GM23248 (cell line): ENCODE results near the gene ACTR1A. TPM values are rescaled to one million over a fixed set of nuclear protein-coding genes. Genes with fewer than 3 reads are reported as not detected.

ENCODE experiments used
- DNase-seq: peaks from one replicate; pipeline ENCODE4 v3.0.0-alpha.2; 2015
- H2AFZ ChIP-seq: fragments of 200-600 bp; sonication (generic); 2 replicates; pipeline ENCODE4 v1.6.1; 2016; ENCODE audit warnings: antibody characterized with exemption
- H3F3A ChIP-seq: fragments of 200-600 bp; sonication (generic); 2 replicates; pipeline ENCODE4 v1.6.1; 2016; ENCODE audit warnings: mild to moderate bottlenecking, antibody characterized with exemption, mixed run types; ENCODE audit not compliant: insufficient read depth
- H3K27ac ChIP-seq: fragments of 200-600 bp; sonication (generic); 2 replicates; pipeline ENCODE4 v1.5.1; 2016; ENCODE audit warnings: mild to moderate bottlenecking
- H3K27me3 ChIP-seq: fragments of 200-600 bp; sonication (generic); replicated peaks from 2 replicates; pipeline ENCODE4 v1.6.1; 2016; ENCODE audit warnings: mild to moderate bottlenecking; ENCODE audit not compliant: insufficient read depth
- H3K36me3 ChIP-seq: fragments of 200-600 bp; sonication (generic); 2 replicates; pipeline ENCODE4 v1.6.1; 2016; ENCODE audit warnings: low read depth, mild to moderate bottlenecking
- H3K4me1 ChIP-seq: fragments of 200-600 bp; sonication (generic); 2 replicates; pipeline ENCODE4 v1.6.1; 2016; ENCODE audit warnings: mild to moderate bottlenecking; ENCODE audit not compliant: insufficient read depth
- H3K4me2 ChIP-seq: fragments of 200-600 bp; sonication (generic); one replicate; pipeline ENCODE4 v1.6.1; 2016; ENCODE audit warnings: mild to moderate bottlenecking; ENCODE audit not compliant: unreplicated experiment
- H3K4me3 ChIP-seq: fragments of 200-600 bp; sonication (generic); 2 replicates; pipeline ENCODE4 v1.5.1; 2016; ENCODE audit warnings: mild to moderate bottlenecking
- H3K79me2 ChIP-seq: fragments of 200-600 bp; sonication (generic); 2 replicates; pipeline ENCODE4 v1.6.1; 2016; ENCODE audit warnings: mild to moderate bottlenecking; ENCODE audit not compliant: insufficient read depth
- H3K9ac ChIP-seq: fragments of 200-600 bp; sonication (generic); 2 replicates; pipeline ENCODE4 v1.6.1; 2016; ENCODE audit warnings: mild to moderate bottlenecking
- H3K9me2 ChIP-seq: fragments of 200-600 bp; sonication (generic); 2 replicates; pipeline ENCODE4 v1.6.1; 2016; ENCODE audit warnings: mixed run types, mild to moderate bottlenecking, moderate library complexity; ENCODE audit not compliant: insufficient read depth
- H3K9me3 ChIP-seq: fragments of 200-600 bp; sonication (generic); one replicate; pipeline ENCODE4 v1.6.1; 2017; ENCODE audit warnings: low read depth
- H4K20me1 ChIP-seq: fragments of 200-600 bp; sonication (generic); 2 replicates; pipeline ENCODE4 v1.6.0; 2016; ENCODE audit not compliant: insufficient read depth
- EZH2 ChIP-seq: fragments of 200-600 bp; sonication (generic); IDR thresholded peaks from 2 replicates; pipeline ENCODE4 v1.6.1; 2018; ENCODE audit warnings: antibody characterized with exemption, mild to moderate bottlenecking; ENCODE audit not compliant: insufficient read depth, poor library complexity, severe bottlenecking
- EZH2phosphoT487 ChIP-seq: fragments of 200-600 bp; sonication (generic); IDR thresholded peaks from 2 replicates; pipeline ENCODE4 v1.6.1; 2018; ENCODE audit warnings: antibody characterized with exemption, moderate library complexity, mild to moderate bottlenecking, low read depth; ENCODE audit not compliant: insufficient read depth
- WGBS, 2 experiments: methylation state at CpG; one replicate each; pipeline ENCODE4 v1.1.6; 2015 to 2017; ENCODE audit warnings: low lambda C conversion rate in 2 of 2, low coverage in 1 of 2; ENCODE audit errors: missing lambda C conversion rate in 2 of 2; 5-methylcytosine and 5-hydroxymethylcytosine counted together
- in situ Hi-C: fragments of 300-500 bp; cut with MboI; formaldehyde crosslinking; loops from 2 replicates; pipeline ENCODE4 v1.15.0; 2020
- polyA plus RNA-seq: library from polyadenylated mRNA; unstranded; fragments of >200 nt; fragmentation: Nextera tagmentation; extraction: Ambion mirVana; gene quantifications from 2 replicates; pipeline ENCODE4 v1.2.1, GENCODE V29; 2016
- total RNA-seq: library from RNA; depleted of rRNA; stranded (reverse); fragments of >200 nt; shearing (Covaris generic); gene quantifications from 2 replicates; pipeline ENCODE4 v1.2.3, GENCODE V29; 2014

ACTR1A gene
- total and polyA plus RNA-seq, 2 experiments from 2014 or later, result 127 to 134 TPM

GRCh38 chr10:102522874-102523249, 20.4 kb upstream of the ACTR1A start:
- H2AFZ ChIP-seq, result no peak overlapping the region
- 100% methylated on average over 1 of the region's 1 CpG for WGBS, 2 experiments
- no peak for TF ChIP-seq EZH2
- TF ChIP-seq EZH2phosphoT487, result no peak
- peak overlapping the region; percentile 2 for H3K4me2 ChIP-seq
- peak overlapping the region; percentile 61 for H3K27ac ChIP-seq
- no peak for DNase-seq
- H3F3A ChIP-seq, result peaks cover 30% of the 10 kb centered on the region
- no peaks in the 10 kb centered on the region for H3K36me3 ChIP-seq
- peaks cover 22% of the 10 kb centered on the region for H3K4me1 ChIP-seq
- no peak overlapping the region for H3K4me3 ChIP-seq
- no peaks in the 10 kb centered on the region for H3K9me3 ChIP-seq
- H3K27me3 ChIP-seq, result no peaks in the 10 kb centered on the region
- in situ Hi-C loops, result no loop called here
- H3K9me2 ChIP-seq, result no peaks in the 10 kb centered on the region
- H4K20me1 ChIP-seq, result no peaks in the 10 kb centered on the region; the same call in 1 of the 2 replicates
- 0 out of 2 replicates have a peak overlapping the region, but pooled peaks have one; percentile 5 for H3K9ac ChIP-seq
- H3K79me2 ChIP-seq, result peaks cover 59% of the 10 kb centered on the region

DNA sequence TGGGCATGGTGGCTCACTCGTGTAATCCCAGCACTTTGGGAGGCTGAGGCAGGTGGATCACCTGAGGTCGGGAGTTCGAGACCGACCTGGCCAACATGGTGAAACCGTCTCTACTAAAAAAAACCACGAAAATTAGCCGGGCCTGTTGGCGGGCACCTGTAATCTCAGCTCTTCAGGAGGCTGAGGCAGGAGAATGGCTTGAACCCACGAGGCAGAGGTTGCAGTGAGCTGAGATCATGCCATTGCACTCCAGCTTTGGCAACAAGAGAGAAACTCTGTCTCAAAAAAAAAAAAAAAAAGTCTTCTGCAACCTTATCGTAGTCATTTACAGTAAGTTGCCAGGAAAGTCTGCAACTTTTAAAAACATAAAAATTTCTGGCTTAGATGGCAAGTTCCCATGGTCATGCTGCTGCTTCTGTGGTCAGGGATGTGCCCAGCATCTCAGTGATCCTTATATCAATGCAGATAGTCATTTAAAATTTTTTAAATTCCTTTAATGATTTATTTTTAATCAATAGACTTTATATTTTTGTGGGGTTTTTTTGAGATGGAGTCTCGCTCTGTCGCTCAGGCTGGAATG, 16.8 kb upstream of the ACTR1A start:
- no peak for TF ChIP-seq EZH2
- TF ChIP-seq EZH2phosphoT487, result no peak
- no peaks in the 10 kb centered on the region for H3K36me3 ChIP-seq
- peak; percentile 28 for DNase-seq
- H3K9me3 ChIP-seq, result no peaks in the 10 kb centered on the region
- H3K4me2 ChIP-seq, result no peak overlapping the region
- no peaks in the 10 kb centered on the region for H3K9me2 ChIP-seq
- H3K27ac ChIP-seq, result no peak overlapping the region
- H3F3A ChIP-seq, result peaks cover 33% of the 10 kb centered on the region
- no peak overlapping the region for H2AFZ ChIP-seq
- 88 to 92% methylated on average over 12 of the region's 12 CpGs for WGBS, 2 experiments
- H3K27me3 ChIP-seq, result no peaks in the 10 kb centered on the region
- peaks cover 27% of the 10 kb centered on the region for H3K4me1 ChIP-seq
- peaks cover 56% of the 10 kb centered on the region for H3K79me2 ChIP-seq
- in situ Hi-C loops, result no loop called here
- no peak overlapping the region for H3K9ac ChIP-seq
- no peak overlapping the region for H3K4me3 ChIP-seq
- no peaks in the 10 kb centered on the region; the same call in 1 of the 2 replicates for H4K20me1 ChIP-seq

DNA sequence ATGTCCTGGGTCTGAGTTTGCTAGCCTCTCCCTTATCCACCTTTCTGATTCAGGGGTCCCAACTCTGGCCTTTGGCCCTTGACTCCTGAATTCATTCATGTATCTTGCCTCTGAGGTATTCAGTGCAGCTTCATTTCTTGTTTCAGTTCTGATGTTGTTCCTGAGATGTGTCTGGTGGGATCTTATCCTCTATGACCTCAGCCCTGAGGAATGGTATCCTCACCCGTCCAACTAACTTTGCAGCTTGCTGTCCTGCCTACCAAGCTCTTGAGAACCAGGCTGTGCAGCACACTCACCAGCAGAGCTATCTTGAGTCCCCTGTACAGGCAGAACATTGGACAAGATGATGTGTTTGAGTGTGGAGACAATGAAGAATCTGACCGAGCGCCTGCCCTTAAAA, 15.0 kb upstream of the ACTR1A start:
- Histone ChIP-seq H3K27ac (peak overlapping the region; percentile 23; the same call in 1 of the 2 replicates), H3K9me3 (no peaks in the 10 kb centered on the region), H3K4me3 (no peak overlapping the region), H3F3A (peaks cover 15% of the 10 kb centered on the region; the same call in 1 of the 2 replicates), H3K4me1 (peaks cover 12% of the 10 kb centered on the region), H2AFZ (no peak overlapping the region), H3K27me3 (no peaks in the 10 kb centered on the region), H3K9me2 (no peaks in the 10 kb centered on the region), H3K36me3 (peaks cover 6% of the 10 kb centered on the region; the same call in 1 of the 2 replicates), H3K4me2 (peak overlapping the region; percentile 25), H4K20me1 (no peaks in the 10 kb centered on the region; the same call in 1 of the 2 replicates), H3K79me2 (peaks cover 68% of the 10 kb centered on the region), H3K9ac (no peak overlapping the region)
- no peak for TF ChIP-seq EZH2
- no peak for TF ChIP-seq EZH2phosphoT487
- in situ Hi-C loops, result no loop called here
- peak; percentile 67 for DNase-seq
- 72 to 73% methylated on average over 3 of the region's 3 CpGs for WGBS, 2 experiments

- 96 to 100% methylated on average over 3 of the region's 3 CpGs for WGBS, 2 experiments
- Histone ChIP-seq H4K20me1 (no peaks in the 10 kb centered on the region), H3K4me2 (no peak overlapping the region), H2AFZ (no peak overlapping the region), H3K36me3 (peaks cover 18% of the 10 kb centered on the region; the same call in 1 of the 2 replicates), H3K9me3 (no peaks in the 10 kb centered on the region), H3K79me2 (peaks cover 65% of the 10 kb centered on the region), H3K27me3 (no peaks in the 10 kb centered on the region), H3K9me2 (no peaks in the 10 kb centered on the region), H3K4me3 (no peak overlapping the region), H3K4me1 (peaks cover 12% of the 10 kb centered on the region), H3K27ac (no peak overlapping the region), H3K9ac (no peak overlapping the region), H3F3A (0 out of 2 replicates have a peak, but pooled peaks cover 8% of the 10 kb centered on the region)
- TF ChIP-seq EZH2phosphoT487, result no peak
- no peak for TF ChIP-seq EZH2
- in situ Hi-C loops, result no loop called here
- no peak for DNase-seq
Observed at GRCh38 chr10:102515724-102516123, 13.2 kb upstream of the ACTR1A start.
